Choroid plexus epithelial cell (primary cell): Measurements from ENCODE around the gene ANKRD66.
"Not testable (repeated sequence)": the region's sequence is repeated elsewhere in the genome, so short reads cannot be mapped to it uniquely, and the experiment has no call there.

Experiments used
- DNase-seq: peaks from one replicate; pipeline ENCODE4 v3.0.0-alpha.2; 2010; ENCODE audit warnings: low read depth
- H3K4me3 ChIP-seq: 2 replicates; pipeline ENCODE4 v1.5.1; 2011; ENCODE audit warnings: low read depth, mild to moderate bottlenecking, control low read depth, low read length, moderate library complexity
- TF ChIP-seq, protein P1 (sequence below): conservative IDR thresholded peaks from 2 replicates; pipeline ENCODE4 v1.5.1; 2011; ENCODE audit warnings: low read depth, mild to moderate bottlenecking, control low read depth, inconsistent platforms, low read length, moderate library complexity

ANKRD66 gene

DNA sequence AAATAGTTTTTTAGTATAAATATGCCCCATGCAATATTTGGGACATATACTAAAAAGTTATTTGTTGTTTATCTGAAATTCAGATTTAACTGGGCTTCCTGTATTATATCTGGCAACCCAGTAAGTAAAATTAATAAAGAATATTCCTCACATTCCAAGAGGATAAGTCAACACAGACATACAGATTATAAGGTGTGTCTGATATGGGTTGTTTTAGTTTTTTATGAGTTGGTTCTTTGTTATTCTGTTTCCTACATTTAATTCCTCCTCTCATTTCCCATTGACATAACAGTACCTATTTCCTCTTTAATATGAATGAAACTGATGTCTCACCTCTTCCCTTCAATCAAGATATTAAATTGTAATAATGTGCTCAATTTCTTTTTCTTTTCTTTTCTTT, 9.8 kb upstream of the ANKRD66 start:
- H3K4me3 ChIP-seq, result no peak overlapping the region
- TF ChIP-seq, protein P1, sequence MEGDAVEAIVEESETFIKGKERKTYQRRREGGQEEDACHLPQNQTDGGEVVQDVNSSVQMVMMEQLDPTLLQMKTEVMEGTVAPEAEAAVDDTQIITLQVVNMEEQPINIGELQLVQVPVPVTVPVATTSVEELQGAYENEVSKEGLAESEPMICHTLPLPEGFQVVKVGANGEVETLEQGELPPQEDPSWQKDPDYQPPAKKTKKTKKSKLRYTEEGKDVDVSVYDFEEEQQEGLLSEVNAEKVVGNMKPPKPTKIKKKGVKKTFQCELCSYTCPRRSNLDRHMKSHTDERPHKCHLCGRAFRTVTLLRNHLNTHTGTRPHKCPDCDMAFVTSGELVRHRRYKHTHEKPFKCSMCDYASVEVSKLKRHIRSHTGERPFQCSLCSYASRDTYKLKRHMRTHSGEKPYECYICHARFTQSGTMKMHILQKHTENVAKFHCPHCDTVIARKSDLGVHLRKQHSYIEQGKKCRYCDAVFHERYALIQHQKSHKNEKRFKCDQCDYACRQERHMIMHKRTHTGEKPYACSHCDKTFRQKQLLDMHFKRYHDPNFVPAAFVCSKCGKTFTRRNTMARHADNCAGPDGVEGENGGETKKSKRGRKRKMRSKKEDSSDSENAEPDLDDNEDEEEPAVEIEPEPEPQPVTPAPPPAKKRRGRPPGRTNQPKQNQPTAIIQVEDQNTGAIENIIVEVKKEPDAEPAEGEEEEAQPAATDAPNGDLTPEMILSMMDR, result no peak
- DNase-seq, result no peak

DNA sequence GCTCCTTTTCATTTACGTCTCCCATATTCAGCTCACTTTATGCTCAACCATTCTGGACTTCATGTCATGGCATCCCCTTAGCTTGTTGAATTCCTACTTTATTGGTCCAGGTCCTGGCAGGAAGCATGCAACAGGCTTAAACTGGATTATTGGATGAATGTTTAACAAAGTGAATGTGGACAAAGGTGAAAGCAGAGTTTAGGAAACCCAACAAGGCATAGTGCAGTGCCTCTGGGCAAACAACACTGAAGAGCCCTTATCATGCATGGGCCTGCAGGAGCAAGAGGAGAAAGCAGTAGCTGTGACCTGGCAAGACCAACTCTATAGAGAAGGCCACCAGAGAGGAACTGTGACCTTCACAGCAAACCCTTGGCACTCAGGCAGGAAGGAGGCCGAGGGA, 5.3 kb upstream of the ANKRD66 start:
- no peak overlapping the region for H3K4me3 ChIP-seq
- DNase-seq, result no peak
- TF ChIP-seq, protein P1, result no peak

DNA sequence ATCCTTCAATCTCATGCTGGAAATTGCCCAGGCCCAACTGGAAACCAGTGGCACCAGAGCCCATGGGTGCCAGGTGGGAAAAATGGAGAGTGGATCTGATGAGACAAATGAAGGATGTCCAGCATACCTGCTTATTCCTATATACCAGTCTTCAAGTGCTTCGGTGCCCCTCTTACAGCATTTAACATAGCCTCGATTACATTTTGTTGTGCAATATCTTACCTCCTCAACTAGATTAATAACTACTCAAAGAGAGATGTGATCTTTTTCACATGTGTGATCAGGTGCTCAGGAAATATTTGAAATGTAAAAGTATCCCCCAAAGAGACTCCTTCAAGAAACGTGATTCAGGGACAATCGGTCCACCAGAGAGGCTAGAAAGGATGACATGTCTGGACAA, 4.8 kb upstream of the ANKRD66 start:
- no peak overlapping the region for H3K4me3 ChIP-seq
- TF ChIP-seq, protein P1, result no peak

DNA sequence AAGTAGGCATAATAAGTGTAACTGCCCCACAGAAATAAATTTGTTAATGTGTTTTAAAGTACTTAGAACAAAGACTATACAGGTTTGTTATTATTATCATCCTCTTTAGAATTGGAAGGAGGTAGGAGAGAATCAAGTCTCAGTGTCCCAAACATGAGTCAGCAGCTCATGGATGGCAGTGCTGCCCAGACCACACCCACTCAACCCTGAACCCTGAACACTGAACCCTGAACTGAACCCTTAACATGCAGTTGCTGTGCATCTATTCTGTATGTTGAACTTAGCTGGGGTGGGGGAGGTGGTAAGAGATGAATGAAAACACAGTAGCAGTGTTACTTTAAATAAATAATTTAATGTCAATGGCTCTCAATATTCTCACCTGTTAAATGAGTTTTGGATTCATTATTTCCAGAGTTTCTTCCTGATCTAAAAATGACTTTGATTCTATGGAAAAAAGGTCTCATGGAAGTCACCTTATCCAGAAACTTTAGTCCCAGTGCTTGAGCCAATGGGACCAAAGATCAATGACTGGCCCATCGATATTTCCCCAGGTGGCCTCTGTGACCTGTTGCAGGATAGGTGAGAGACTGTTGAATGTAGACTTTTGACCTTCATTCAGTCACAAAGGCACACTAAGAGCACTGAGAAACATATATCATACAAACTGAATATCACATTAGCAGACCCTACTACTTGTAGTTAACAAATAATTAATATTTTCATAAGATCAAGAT, 3.1 kb upstream of the ANKRD66 start:
- no peak overlapping the region for H3K4me3 ChIP-seq
- TF ChIP-seq, protein P1, result no peak
- no peak for DNase-seq

More for the DNA sequence above, 4.8 kb upstream of the ANKRD66 start:
- no peak for DNase-seq

DNA sequence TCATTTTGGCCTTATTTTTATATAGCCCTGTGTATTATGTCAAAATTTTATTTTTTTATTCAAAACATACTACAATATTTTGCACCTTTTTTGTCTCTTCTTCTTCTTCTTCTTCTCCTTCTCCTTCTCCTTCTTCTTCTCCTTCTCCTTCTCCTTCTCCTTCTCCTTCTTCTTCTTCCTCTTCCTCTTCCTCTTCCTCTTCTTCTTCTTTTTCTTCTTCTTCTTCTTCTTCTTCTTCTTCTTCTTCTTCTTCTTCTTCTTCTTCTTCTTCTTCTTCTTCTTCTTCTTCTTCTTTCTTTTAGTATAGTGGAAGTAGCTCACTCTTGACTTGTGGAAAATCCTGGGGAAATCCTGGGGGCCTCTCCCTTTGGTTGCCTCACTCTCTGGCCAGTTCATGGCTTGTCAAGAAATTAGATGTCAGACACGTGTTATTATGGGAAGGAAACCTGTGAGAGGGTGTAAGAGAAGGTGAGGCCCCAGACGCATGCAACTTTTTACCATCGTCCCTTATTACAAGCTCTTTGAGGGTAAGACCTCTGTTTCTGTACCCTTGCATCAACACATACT, 2.5 kb upstream of the ANKRD66 start:
- DNase-seq, H3K4me3 ChIP-seq: not testable (repeated sequence)

DNA sequence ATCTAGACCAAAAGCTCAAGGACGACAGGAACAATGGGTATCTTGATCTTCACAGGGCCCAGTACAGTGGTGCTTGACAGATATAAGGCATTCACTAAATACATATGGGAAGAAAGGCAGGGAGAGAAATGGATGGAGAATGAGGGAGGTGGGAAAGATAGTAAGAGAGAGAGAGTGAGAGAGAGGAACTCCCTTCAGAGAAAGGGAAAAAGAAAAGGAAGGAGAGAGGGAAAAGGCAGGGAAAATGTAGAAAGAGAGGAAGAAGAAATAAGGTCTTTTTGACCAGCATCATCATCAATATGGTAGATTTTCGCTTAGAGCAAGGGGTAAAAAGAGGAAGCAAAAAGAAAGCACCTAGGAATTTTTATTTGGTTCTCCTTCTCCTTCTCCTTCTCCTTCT, 760 bp upstream of the ANKRD66 start:
- TF ChIP-seq, protein P1, result no peak
- H3K4me3 ChIP-seq, result no peak overlapping the region
- DNase-seq, result no peak

DNA sequence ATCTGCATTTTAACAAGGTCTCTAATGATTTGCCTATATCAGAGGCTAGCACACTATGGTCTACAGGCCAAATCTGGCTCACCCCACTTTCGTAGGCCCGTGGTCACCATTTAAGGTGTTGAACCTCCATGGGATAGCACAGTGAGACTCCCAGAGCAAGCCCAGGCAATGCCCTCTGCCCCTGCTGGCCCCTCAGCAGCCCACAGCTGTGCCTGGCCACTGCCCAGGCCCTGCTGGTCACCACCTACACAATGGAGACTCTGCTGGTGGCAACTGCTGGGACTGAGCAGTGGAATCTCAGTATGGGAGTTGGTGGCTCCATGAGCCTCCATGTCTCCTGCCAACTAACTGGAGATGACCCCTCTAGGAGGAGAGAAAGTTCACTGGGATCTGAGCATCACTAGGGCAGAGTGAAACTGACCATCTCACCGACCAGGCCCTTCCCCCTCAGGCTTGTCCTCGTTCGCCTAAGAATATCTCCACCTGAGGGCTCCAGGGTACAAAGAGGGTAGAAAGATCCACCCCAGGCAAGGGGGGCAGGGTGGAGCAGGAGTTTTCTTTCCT, 2.3 kb downstream of the ANKRD66 start:
- TF ChIP-seq, protein P1, result no peak

More for the DNA sequence above, 2.3 kb downstream of the ANKRD66 start:
- DNase-seq, result no peak
- no peak overlapping the region for H3K4me3 ChIP-seq
